HPDE6-E6E7 (cell line): ENCODE measurements around the gene TCEANC2.

ENCODE experiments used
- DNase-seq: peaks from one replicate; pipeline ENCODE4 v3.0.0; 2011; ENCODE audit warnings: missing footprints; ENCODE audit errors: extremely low spot score

TCEANC2 gene

GRCh38 chr1:54114001-54114400 lies 60.6 kb downstream of the TCEANC2 start:
- DNase-seq: no peak

- no peak for DNase-seq
Observed at GRCh38 chr1:54114955-54115354, 61.5 kb downstream of the TCEANC2 start.

GRCh38 chr1:54115520-54115919 lies 62.1 kb downstream of the TCEANC2 start:
- DNase-seq: no peak

GRCh38 chr1:54117815-54118563 lies 64.6 kb downstream of the TCEANC2 start:
- DNase-seq: peak; percentile 92

GRCh38 chr1:54118704-54119103 lies 65.3 kb downstream of the TCEANC2 start:
- peak; percentile 41 for DNase-seq

- no peak for DNase-seq
Observed at GRCh38 chr1:54120018-54120697, 66.8 kb downstream of the TCEANC2 start.

GRCh38 chr1:54120698-54121481 lies 67.5 kb downstream of the TCEANC2 start:
- no peak for DNase-seq

- peak; percentile 74 for DNase-seq
Observed at GRCh38 chr1:54121482-54122134, 68.2 kb downstream of the TCEANC2 start.

- no peak for DNase-seq
Observed at GRCh38 chr1:54122135-54122751, 68.8 kb downstream of the TCEANC2 start.

- no peak for DNase-seq
Observed at GRCh38 chr1:54122992-54123391, 69.6 kb downstream of the TCEANC2 start.

GRCh38 chr1:54124472-54124871 lies 71.1 kb downstream of the TCEANC2 start:
- no peak for DNase-seq

GRCh38 chr1:54124906-54125305 lies 71.5 kb downstream of the TCEANC2 start:
- no peak for DNase-seq

GRCh38 chr1:54125386-54126070 lies 72.1 kb downstream of the TCEANC2 start:
- no peak for DNase-seq

GRCh38 chr1:54126271-54126815 lies 72.9 kb downstream of the TCEANC2 start:
- no peak for DNase-seq

- DNase-seq: no peak
Observed at GRCh38 chr1:54127594-54128300, 74.3 kb downstream of the TCEANC2 start.

- no peak for DNase-seq
Observed at GRCh38 chr1:54129858-54130257, 76.5 kb downstream of the TCEANC2 start.

- DNase-seq: no peak
Observed at GRCh38 chr1:54131419-54131818, 78.0 kb downstream of the TCEANC2 start.

- DNase-seq: no peak
Observed at GRCh38 chr1:54132495-54132894, 79.1 kb downstream of the TCEANC2 start.

- DNase-seq: no peak
Observed at GRCh38 chr1:54134295-54134694, 80.9 kb downstream of the TCEANC2 start.
